KOPT-K1 (cell line): Measurements from ENCODE around the gene RAB3IL1.

Source experiments
- H3K27ac ChIP-seq: fragments of 200-600 bp; sonication (generic); 2 replicates; pipeline ENCODE4 v1.5.1; 2016; ENCODE audit warnings: antibody characterized with exemption, mild to moderate bottlenecking, low read depth, low read length; ENCODE audit not compliant: poor library complexity, severe bottlenecking
- H3K36me3 ChIP-seq: fragments of 200-600 bp; sonication (generic); 2 replicates; pipeline ENCODE4 v1.5.1; 2017; ENCODE audit warnings: antibody characterized with exemption, mild to moderate bottlenecking, low read length, moderate library complexity; ENCODE audit not compliant: insufficient read depth
- H3K9me3 ChIP-seq: fragments of 200-600 bp; sonication (generic); 2 replicates; pipeline ENCODE4 v1.5.1; 2017; ENCODE audit warnings: antibody characterized with exemption, low read length, mild to moderate bottlenecking; ENCODE audit not compliant: insufficient read depth, poor library complexity, severe bottlenecking

RAB3IL1 gene

DNA sequence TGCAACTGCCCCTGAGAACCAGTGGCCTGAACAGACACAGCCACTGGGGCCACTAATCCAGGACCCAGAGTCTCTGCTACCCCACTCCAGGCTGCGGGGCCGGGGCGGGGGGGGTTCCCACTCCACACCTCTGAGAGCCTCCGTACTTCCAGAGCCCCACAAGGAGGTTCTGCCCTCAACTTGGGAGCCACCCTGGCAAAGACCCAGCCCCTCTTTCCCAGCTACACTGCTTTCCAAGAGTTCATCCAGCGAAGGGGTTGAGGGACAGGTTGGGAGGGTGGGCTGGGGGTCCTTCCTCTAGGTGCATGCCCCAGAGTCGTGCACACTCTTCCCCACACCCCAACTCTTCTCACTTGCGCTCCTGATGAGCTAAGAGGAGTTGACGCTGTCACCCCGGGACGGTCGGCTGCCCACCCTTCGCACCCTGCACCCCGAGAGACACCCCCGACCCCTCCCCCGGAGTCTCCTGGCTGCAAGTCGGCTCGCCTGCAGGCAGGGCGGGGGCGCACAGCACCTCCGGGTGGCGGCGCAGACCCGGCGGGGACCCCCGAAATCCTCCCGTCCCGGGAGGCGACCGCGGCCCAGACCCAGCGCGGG, 531 bp downstream of the RAB3IL1 start:
- H3K9me3 ChIP-seq, result no peaks in the 10 kb centered on the region
- H3K27ac ChIP-seq, result no peak overlapping the region
- H3K36me3 ChIP-seq, result no peaks in the 10 kb centered on the region

DNA sequence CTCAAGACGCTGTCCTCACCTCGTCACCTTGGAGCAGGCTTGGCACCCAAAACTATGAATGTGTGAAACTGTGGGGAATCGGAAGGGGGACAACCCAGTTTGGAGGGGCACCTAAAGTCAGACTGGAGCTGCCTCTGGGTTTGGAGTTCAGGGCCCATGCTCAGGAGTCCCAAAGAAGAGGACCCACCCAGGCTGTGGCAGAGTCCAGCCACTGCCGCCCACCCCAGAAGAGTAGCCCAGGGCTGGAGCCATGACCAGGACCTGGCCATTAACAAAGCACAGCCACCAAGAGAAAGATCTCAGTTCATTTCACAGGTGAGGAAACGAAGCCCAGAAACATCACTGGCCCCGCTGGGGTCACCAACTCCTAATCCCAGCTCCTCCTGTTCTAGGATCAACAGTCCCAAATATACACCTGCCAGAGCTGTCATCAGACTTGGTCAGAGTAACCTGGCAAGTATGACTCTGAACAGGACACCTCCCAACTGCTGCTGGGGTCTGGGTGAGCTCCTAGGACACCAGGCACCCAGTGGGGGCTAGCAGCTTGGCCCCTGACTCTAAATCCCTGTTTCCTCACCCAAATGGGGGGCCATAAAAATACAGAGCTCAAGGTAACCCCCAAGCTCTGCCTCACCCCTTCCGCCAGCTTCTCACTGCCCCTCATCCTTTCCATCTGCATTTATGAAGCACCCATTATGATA, 2.7 kb downstream of the RAB3IL1 start:
- Histone ChIP-seq H3K27ac (no peak overlapping the region), H3K36me3 (no peaks in the 10 kb centered on the region), H3K9me3 (no peaks in the 10 kb centered on the region)

DNA sequence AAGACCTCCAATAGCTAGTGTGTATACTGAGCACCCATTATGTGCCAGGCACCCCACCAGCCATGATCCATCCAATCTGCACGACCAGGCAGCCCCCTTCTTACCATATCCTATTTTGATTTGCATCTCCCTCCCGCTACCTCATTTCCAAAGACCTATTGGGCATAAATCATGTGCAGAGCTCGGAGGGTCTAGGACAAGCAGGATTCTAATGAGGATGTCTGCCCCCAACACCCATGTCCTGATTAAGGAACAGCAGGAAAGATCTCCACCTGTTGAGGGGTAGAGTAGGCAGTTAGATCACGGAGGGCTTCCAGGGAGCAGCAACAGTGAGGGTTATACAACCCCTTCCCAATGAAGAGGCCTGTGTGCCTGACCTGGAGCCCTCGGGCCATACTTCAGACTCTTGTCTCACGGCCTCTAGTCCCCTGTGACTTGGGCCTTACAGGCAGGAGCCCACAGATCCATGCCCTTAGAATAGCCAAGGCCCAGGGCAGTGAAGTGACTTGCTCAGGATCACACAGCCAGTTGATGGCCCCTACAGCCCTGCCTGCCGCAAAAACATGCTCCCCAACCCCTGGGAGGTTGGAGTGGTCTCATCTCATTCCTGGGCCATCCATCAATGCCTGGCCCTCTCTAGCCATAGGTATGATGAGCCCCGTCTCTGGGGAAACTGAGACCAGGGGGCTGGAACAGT, 3.5 kb downstream of the RAB3IL1 start:
- Histone ChIP-seq H3K36me3 (no peaks in the 10 kb centered on the region), H3K27ac (no peak overlapping the region), H3K9me3 (no peaks in the 10 kb centered on the region)

DNA sequence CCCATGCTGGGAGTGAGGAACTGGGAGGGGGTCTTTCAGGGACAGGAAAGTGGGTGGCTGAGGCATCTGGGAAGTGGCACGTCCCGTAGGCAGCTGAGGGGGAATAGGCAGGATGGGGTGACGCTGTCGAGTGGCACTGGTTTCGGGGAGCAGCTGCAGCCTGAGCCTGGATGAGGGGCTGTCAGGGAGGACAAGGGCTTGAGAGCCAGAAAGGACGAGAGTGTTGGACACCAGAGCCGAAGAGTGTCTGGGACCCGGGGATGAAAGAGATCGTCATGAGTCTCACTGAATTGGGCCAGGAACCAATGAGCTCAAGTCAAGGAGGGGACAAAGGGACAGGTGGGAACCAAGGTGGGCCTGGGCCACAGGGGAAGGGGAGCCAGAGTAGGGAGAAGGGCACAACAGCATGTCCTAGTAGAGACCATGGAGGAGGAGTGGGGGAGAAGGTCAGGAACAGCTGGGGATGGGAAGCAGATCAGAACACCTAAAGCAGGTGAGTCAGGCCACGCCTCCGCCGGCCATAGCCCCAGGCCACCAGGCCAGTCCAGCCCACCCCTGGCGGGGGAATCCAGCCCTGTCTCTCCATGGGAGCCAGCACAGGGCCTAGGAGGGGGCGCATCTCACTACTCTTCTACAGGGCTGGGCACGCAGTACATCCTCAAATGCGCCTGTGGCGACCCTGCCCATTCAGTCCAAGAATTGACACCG, 4.2 kb downstream of the RAB3IL1 start:
- no peaks in the 10 kb centered on the region for H3K9me3 ChIP-seq
- H3K36me3 ChIP-seq, result no peaks in the 10 kb centered on the region
- no peak overlapping the region for H3K27ac ChIP-seq

DNA sequence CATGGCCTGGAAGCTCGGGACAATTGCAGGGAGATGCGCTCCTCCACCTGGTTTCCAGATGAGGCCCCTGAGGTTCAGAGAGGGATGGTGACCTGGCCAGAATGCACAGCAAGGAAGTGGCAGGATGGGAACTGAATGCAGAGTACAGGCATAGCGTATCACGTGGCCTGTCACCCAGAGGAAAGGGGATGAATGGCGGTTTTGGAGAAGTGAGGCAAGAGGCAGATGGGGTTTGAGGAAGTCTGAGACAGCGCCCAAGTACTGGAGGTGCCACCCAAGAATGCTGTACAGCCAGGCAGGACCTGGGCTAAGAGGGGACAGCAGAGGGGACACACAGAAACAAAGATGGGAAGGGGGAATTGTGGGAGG, 4.9 kb downstream of the RAB3IL1 start:
- no peak overlapping the region for H3K27ac ChIP-seq
- no peaks in the 10 kb centered on the region for H3K36me3 ChIP-seq
- no peaks in the 10 kb centered on the region for H3K9me3 ChIP-seq

DNA sequence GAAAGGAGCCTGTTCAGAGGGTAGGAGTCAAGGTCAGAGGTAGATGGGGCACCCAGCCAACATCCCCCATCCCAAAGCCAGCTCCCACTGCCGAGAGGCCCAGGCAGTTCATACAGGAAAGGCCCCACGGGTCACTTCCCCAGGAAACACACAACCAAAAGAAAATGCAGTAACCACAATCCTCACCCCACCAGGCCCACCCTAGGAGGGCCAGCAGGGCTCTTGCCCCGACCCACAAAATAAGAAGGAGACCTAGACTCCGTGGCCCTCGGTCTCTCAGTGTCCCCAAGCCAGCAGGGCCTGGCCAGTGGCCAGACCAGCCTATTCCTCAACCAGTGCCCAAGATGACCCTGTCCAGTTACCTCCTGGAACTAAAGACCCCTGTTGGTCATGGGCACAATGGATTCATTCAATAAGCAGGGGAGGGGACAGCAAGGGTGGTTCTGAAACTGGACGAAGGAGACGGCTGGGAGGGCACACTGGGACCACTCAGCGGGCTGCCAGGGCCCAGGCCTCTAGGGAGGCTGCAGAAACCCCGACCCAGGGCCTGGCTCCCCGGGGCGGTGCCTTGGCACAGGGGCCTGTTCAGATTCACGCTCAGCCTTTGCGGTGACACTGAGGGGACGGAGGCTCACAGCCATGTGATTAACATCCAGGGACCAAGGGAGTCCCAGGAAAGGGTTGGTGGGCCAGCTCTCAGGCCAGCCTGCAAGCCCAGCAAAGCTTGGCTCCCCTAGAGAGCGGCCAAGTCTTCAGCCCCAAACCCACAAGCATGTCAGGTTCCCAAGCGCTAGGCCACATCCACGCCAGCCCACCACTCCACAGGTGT, 5.5 kb downstream of the RAB3IL1 start:
- Histone ChIP-seq H3K36me3 (no peaks in the 10 kb centered on the region), H3K9me3 (no peaks in the 10 kb centered on the region), H3K27ac (no peak overlapping the region)

DNA sequence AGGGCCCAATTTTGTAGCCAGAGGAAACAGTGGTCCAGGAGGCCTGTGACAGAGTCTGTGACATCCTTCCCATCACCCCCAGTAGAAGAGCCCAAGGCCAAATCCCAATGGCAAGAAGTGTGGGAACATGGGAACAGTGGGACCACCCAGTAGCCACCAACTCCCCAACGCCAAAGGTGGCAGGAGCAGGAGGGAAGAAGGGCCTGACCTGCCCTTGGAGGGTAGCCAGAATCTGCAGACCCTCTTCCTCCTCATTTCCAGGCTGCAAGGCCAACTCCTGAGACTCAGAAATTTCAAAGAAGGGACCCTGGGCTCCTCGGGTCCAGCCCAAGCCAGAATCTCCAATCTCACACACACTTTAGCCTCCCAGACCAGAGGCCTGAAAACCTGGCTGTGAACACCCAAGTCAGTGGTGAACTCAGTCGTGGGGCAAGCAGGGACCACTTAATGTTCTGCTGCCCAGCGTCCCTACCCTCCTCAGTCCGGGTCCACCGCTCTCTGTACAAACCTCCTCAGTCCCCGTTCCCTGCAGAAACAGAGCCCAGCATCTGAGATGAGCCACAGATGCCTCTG, 6.2 kb downstream of the RAB3IL1 start:
- no peaks in the 10 kb centered on the region for H3K9me3 ChIP-seq
- H3K27ac ChIP-seq, result no peak overlapping the region
- no peaks in the 10 kb centered on the region for H3K36me3 ChIP-seq

DNA sequence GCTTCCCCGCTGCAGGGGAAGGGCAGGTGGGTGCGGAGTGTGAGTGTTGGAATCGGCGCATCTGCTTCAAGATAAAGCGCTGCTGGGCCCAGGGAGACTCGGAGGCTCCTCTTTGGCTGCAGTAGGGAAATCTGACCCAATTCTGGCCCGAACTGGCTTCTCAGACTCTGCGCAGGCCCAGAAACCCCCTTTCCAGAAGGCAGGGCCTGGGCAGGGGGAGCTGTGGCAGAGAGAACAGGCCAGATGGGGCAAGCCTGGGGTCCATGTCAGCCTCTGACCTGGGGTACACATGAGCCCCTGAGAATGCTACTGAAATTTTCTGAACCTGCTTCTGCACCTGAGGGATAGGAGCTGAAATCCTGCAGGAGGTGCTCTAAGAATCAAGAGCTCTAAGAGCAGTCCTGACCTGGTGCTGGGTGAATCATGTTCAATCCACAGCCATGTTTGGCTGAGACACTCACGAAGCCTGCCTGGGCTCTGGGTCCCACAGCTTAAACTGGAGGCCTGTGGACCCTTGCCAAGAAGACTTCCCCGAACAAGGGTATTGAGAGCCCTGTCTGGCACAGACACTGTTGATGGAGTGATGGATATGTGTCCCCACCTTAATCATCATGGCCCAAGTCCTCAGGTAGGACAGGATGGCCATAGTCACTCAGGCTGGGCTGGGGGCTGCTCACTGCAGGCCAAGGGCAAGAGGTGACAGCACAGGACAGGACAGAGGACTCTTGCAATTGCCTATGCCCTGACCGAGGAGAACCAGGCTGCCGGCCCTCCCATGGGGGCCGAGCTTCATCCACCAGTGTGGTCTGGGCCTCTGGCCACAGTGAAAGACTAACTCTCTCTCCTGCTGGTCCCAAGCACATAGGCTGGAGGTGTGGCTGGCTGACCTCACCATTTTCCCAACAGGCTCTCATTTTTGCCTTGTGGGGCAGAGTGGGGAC, 6.9 kb downstream of the RAB3IL1 start:
- Histone ChIP-seq H3K9me3 (no peaks in the 10 kb centered on the region), H3K36me3 (no peaks in the 10 kb centered on the region), H3K27ac (no peak overlapping the region)

DNA sequence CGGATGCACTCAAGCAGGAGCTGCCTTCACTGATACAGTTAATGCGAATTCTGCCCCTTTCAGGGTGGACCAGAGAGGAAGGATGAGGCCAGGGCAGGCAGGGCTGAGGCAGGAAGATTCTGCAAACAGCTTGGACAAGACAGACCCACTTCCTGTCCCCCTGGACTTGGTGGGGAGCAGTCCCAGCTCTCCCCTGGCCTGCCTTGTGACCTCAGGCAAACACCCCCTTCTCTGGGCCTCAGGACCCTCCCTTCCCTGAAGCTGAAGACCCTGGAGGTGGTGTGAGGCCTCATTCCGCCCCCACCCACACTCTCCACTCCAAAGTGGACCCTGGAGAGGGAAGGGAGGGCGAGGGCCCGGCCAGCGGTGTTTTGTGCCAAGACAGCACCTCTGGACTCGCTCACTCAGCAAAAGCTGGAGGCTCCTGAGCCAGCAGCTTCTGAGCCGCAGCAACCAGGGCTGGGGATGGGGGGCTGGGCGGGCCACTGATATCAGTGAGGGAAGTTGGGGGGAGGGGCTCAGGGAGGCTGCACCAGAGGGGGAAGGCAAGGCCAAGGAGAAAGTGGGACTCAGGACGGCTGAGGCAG, 8.5 kb downstream of the RAB3IL1 start:
- no peaks in the 10 kb centered on the region for H3K36me3 ChIP-seq
- no peak overlapping the region for H3K27ac ChIP-seq
- H3K9me3 ChIP-seq, result no peaks in the 10 kb centered on the region

DNA sequence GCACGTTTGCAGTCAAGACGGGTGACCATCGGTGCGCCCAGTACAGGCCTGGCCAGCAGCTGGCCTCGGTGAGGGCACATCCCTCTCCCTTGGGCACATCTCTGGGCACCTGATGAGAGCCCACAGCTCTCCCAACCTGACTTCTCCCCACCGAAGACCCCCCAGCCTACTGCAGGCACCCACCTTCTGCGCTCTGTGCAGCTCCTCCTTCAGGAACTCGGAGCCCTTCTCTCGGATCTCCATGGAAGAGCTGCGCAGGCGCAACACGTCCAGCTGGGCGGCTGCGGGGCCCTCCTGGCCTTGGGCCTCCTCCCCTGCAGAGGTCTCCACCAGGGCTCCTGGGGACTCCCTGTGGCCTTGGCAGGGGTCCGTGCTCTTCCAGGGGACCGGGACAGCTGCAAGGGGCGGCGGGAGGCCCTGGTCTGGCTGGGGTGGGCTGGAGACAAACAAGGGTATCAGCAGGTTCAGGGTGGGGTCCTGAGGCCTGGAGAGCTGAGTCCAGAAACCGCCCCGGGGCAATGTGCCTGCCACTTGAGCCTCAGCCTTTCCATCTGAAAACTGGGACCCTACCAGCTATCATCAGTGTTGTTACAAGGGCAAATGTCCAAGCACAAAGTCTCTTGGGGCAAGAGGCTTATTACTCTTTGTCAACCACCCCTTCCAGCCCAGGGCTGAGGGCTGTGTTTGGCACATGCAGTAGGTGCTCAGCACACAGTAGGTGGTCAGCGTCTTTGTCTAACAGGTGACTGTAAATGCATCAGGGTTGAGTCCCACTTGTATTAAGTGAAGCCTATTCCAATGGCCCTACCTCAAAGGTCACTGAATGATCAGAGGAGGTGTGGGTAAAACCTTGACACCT, 9.3 kb downstream of the RAB3IL1 start:
- no peaks in the 10 kb centered on the region for H3K36me3 ChIP-seq
- no peaks in the 10 kb centered on the region for H3K9me3 ChIP-seq
- no peak overlapping the region for H3K27ac ChIP-seq

DNA sequence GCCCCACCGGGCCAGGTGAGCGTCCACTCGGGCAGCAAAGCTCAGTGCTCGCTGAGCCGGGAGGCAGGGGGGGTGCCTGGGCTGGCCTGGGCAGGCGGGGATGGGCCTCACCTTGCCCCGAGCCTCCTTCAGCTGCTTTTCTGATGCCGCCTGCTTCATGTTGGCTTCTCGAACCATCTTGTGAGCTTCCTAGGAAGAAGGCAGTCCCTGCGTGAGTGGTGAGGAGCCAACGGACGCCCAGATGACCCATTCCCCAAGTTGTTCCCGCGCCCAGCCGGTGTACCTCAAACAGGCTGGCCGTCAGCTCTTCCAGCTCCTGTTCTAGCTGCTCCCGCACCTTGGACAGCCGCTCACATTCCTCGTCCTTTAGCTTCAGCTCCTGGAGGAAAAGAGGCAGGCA, 10.1 kb downstream of the RAB3IL1 start:
- Histone ChIP-seq H3K9me3 (no peaks in the 10 kb centered on the region), H3K27ac (no peak overlapping the region), H3K36me3 (no peaks in the 10 kb centered on the region)

DNA sequence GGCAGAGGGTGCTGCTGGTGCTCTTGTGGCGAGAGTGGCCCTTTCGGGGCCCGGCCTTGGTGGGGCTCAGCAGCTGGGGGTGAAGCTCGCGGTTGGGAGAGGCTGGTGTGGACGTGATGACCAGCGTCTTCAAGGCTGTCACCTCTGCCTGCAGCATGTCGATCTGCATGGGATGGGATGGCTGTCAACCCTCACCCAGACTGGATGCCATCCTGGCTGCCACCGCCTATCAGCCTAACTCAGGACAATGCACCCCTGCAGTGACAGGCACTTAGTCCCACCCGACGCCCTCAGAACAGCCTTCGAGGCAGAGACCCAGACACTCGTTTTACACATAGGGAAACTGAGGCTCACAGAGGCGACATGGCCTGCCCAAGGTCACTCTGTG, 10.8 kb downstream of the RAB3IL1 start:
- H3K36me3 ChIP-seq, result no peaks in the 10 kb centered on the region

More for the DNA sequence above, 10.8 kb downstream of the RAB3IL1 start:
- Histone ChIP-seq H3K9me3 (no peaks in the 10 kb centered on the region), H3K27ac (no peak overlapping the region)
